ENCODE results near the gene HDAC8.

DNA sequence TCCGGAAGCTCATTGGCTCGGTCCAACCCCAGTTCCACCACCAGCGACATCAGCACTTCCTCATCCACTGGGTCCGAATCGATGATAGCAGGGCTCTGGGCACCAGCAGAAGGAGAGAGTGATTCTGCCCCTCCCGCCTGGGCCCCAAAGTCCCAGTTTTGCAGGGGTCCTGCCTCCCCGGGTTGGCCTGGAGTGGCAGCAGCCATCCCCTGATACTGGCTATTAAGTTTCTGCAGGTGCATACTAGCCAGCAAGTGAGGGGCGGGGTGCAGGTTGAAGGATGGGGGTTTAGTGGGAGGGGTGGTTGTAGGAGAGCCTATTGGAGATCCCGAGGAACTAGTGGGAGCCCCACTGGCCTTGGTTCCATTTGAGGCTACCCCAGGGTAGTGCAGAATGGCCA lies 270.9 kb downstream of the HDAC8 start:
- TF ChIP-seq POLR2A (IDR thresholded peaks at IDR 0.05) (no peak), CTCF (IDR thresholded peaks at IDR 0.05) (no peak), EP300 (IDR thresholded peaks at IDR 0.05) (no peak), POLR2AphosphoS5 (IDR thresholded peaks at IDR 0.05) (no peak)

Data from suprapubic skin (tissue), 4 donors.